HG03066 (cell line): ENCODE measurements around the gene PHOX2B.
"Not testable (repeated sequence)": the region's sequence is repeated elsewhere in the genome, so short reads cannot be mapped to it uniquely, and the experiment has no call there.

ENCODE experiments used
- ATAC-seq: cut with Tn5 transposase; IDR thresholded peaks from one replicate; pipeline ENCODE4 v1.9.1; 2021; ENCODE audit warnings: low read depth; ENCODE audit not compliant: unreplicated experiment

The PHOX2B gene

DNA sequence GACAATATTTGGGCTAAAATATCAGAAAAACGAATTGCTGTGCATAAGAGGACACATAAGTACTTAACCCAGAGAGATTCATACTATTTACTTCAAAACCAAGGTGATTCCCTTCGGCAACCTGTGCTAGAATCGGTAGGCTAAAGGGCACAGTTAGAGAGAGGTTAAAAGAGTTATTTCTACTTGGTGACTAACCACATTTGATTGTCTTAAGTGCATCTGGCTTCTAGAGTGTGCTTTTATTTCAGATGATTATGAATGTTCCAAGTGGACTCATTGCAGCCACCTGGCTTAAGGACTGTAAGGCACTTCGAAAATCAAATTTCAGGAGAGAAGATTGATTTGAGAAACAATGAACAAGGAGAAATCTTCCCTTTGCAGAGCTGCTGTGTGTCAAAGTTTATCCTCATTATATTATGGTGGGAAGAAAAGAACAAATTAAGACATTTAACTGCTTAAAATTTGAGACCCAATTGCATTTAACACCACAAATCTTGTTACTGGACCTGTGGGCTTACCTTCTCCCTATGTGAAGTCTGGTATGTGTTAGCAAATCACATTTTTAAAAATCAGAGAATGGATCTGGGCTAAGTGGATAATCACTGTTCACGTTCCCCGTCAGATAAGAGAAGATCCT lies 34.0 kb downstream of the PHOX2B start:
- ATAC-seq = no peak

DNA sequence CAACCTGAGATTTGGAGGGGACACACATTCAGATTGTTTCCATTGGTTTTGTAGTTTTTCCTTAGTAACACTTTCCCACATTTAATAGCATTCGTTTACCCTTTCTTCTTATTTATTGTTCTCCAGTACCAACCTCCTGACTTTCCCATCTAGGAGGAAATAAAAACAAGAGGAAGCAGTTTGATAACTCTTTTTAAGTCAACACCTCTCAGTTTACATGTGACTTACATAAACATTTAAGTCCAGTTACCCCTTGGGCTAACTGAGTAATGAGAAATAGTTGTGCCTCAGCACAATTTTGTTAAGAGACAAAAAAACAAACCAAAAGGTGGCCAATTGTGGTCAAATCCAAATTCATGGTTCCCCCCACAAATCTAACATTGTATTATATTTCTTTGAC lies 34.8 kb downstream of the PHOX2B start:
- no peak for ATAC-seq

DNA sequence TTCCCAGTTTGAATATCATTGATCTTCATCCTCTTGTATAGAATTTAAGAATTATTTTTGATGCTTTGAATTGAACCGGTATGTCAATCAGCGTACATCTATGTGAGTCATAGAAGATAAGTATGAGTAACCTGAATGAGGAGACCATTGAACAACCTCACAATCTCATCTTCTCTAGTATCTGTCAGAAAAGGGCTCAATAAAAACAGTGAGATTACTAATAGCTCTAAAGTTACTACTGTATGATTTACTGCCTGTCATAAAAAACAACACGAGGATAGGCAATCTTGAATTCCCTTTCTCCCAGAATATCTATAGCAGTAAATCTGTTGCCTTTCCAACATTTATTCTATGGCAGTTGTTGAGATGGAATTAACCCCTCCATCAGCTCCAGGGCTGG lies 36.1 kb downstream of the PHOX2B start:
- no peak for ATAC-seq

DNA sequence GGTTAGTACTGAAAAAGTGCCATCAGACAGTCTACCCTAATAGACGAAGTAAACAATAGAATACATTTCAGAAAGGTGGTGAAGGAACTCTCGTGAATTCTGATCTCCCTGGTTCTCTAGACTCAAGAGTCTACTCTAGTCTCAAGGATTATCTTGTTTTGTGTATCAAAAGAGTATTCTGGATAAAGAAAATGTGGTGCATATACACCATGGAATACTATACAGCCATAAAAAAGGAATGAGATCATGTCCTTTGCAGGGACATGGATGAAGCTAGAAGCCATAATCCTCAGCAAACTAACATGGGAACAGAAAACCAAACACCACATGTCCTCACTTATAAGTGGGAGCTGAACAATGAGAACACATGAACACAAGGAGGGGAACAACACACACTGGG lies 36.9 kb downstream of the PHOX2B start:
- not testable (repeated sequence) for ATAC-seq

DNA sequence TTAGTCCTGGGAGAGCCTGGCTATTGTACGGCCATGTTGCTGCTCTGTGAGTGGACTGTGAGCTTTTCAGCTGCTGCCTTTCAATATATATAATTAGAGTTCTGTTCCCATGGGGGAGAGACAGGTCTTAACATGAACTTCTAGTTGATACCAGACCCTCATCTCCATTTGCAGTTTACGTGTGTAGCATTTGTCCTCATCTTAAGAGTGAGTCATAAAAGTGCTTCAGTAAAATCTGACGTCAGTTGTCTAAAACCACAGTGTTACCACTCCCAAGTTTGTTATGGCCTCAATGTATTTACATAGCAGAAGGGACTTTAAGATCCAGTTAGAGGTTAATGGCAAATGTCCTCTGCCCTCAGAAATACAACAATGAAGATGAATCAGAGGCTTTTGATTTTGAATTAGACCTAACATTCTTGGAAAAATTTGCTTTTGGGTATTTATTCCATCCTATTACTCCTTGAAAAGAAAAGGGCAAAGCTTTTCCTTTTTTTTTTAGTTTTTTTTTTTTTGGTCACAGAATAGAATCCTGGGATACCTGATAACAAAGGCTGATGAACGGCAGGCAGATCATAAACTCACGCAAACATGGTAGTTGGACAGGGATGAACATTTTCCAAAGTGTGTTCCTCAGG lies 38.6 kb downstream of the PHOX2B start:
- ATAC-seq = no peak

DNA sequence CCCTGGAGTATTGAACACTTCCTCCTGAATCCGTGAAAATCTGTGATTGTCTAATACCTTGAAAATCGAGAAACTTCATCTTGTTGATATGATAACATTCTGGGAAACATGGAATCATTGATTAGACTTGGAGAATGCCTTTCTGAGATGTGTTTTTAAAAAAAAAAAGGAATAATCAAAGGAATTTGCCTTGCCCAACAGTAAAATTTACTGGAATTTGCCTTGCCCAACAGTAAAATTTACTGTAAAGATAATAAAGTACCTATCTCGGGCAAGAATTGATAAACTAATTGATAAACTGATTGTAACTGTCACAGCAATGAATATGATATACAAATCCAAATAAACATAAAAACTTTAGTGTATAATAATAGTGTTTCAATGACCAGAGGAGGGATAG lies 44.7 kb downstream of the PHOX2B start:
- ATAC-seq = no peak

DNA sequence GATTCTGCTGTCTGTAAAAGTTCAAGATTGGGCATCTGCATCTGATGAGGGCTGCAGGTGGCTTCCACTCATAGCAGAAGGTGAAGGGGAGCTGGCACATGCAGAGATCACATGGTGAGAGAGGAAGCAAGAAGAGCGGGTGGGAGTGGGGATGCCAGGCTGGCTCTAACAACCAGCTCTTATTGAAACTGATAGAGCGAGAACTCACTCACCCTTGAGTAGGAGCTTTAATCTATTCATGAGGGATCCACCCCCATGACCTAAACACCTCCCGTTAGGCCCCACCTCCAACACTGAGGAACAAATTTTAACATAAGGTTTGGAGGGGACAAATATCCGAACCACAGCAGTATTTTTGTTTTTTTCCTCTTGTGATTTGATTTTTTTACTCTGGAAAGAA lies 45.8 kb downstream of the PHOX2B start:
- no peak for ATAC-seq

DNA sequence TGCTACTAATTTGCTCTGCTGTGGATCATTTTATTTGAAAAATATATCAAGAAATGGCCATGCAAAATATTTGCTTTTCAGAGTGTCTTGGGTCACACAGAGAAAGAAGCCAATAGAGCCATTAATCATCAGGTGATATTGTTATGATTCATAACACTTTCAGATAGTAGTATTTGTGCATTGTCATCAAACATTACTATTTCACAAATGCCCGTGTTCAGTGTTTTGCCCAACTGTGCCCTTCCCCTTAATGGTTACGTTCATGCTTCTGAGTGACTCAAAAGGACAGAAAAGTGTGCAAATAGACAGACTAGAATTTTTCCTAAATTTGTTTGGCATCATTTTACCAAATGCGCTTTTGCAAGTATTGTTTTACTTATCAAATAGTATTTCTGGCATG lies 46.5 kb downstream of the PHOX2B start:
- no peak for ATAC-seq

DNA sequence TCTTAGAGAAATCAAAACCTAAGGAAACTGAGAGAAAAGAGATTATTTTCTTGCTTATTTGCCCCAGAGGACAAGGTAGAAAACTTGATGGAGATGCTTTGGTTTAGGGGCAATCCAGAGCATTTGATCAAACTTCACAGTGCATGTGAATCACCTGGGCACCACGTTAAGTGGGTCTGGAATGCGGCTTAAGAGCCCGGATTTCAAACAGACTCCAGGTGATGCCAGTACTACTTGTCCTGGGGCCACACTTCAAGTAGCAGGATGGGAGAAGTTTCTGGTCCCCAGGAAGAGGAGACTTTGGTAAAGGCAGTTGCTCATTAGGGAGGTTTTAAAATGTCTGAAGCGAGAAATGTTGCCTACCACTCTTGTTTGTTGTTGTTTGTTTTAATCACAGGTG lies 51.8 kb downstream of the PHOX2B start:
- ATAC-seq = no peak

DNA sequence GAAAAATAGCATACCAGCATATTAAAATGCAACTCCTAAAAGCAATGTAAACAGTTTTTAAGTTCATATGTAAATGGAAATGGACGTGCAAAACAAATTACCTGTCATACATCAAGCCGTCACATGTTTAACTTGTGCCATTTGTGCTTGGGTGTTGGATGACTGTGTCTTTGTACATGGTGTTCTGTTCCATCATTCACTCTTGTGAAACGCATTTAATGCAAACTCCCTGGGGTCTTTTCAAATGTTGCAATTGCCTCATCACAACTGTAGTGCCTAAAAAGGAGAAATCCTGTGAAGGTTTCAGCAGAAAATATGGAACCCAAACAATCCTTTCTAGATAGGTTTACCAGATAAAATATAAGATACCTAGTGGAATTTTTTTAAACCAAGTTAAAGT lies 52.4 kb downstream of the PHOX2B start:
- no peak for ATAC-seq
